H9 (cell line): Measurements from ENCODE around the gene NOS1AP. TPM values are rescaled to one million over a fixed set of nuclear protein-coding genes. Genes with fewer than 3 reads are reported as not detected.

Experiments
- DNase-seq: peaks from one replicate; pipeline ENCODE4 v3.0.0-alpha.2; 2017
- H2AFZ ChIP-seq: one replicate; pipeline ENCODE4 v1.6.1; 2013; ENCODE audit warnings: mild to moderate bottlenecking, low read length, control low read depth, moderate library complexity
- H2AK5ac ChIP-seq: 2 replicates; pipeline ENCODE4 v1.6.1; 2013; ENCODE audit warnings: low read length, control low read depth, mixed read lengths; ENCODE audit not compliant: insufficient read length
- H2BK120ac ChIP-seq: one replicate; pipeline ENCODE4 v1.6.1; 2013; ENCODE audit warnings: low read depth, mild to moderate bottlenecking, low read length, control low read depth, inconsistent platforms; ENCODE audit not compliant: poor library complexity, severe bottlenecking
- H2BK12ac ChIP-seq: 2 replicates; pipeline ENCODE4 v1.6.1; 2013; ENCODE audit warnings: low read length, control low read depth, mixed read lengths, low read depth; ENCODE audit not compliant: insufficient read length
- H2BK15ac ChIP-seq: 2 replicates; pipeline ENCODE4 v1.6.1; 2013; ENCODE audit warnings: low read depth, low read length, control low read depth
- H2BK20ac ChIP-seq: one replicate; pipeline ENCODE4 v1.6.1; 2013; ENCODE audit warnings: low read depth, mild to moderate bottlenecking, low read length, control low read depth, inconsistent platforms; ENCODE audit not compliant: poor library complexity, severe bottlenecking
- H2BK5ac ChIP-seq: 2 replicates; pipeline ENCODE4 v1.6.1; 2013; ENCODE audit warnings: low read length, control low read depth, mixed read lengths; ENCODE audit not compliant: insufficient read length
- H3K14ac ChIP-seq: 2 replicates; pipeline ENCODE4 v1.6.1; 2013; ENCODE audit warnings: low read length, control low read depth; ENCODE audit not compliant: insufficient read depth
- H3K18ac ChIP-seq: 2 replicates; pipeline ENCODE4 v1.6.1; 2013; ENCODE audit warnings: low read depth, mild to moderate bottlenecking, mixed read lengths, low read length, control low read depth; ENCODE audit not compliant: insufficient read length
- H3K23ac ChIP-seq: 2 replicates; pipeline ENCODE4 v1.6.1; 2013; ENCODE audit warnings: low read length, control low read depth, mixed read lengths, low read depth; ENCODE audit not compliant: insufficient read length
- H3K23me2 ChIP-seq: 2 replicates; pipeline ENCODE4 v1.6.1; 2013; ENCODE audit warnings: low read depth, mild to moderate bottlenecking, mixed read lengths, low read length, control low read depth; ENCODE audit not compliant: insufficient read length, poor library complexity, severe bottlenecking
- H3K27ac ChIP-seq: 2 replicates; pipeline ENCODE4 v1.5.1; 2013; ENCODE audit warnings: low read length, control low read depth, mixed read lengths, low read depth; ENCODE audit not compliant: insufficient read length
- H3K27me3 ChIP-seq: 2 replicates; pipeline ENCODE4 v1.6.1; 2013; ENCODE audit warnings: low read length, control low read depth, inconsistent platforms; ENCODE audit not compliant: insufficient read depth
- H3K4ac ChIP-seq: 2 replicates; pipeline ENCODE4 v1.6.1; 2013; ENCODE audit warnings: low read depth, mild to moderate bottlenecking, control low read depth, inconsistent platforms, low read length, moderate library complexity
- H3K4me1 ChIP-seq: 2 replicates; pipeline ENCODE4 v1.6.1; 2013; ENCODE audit warnings: low read length, control low read depth, inconsistent platforms; ENCODE audit not compliant: insufficient read depth
- H3K4me2 ChIP-seq: 2 replicates; pipeline ENCODE4 v1.6.1; 2013; ENCODE audit warnings: low read length, control low read depth, mixed read lengths; ENCODE audit not compliant: insufficient read length, insufficient read depth
- H3K56ac ChIP-seq: 2 replicates; pipeline ENCODE4 v1.6.1; 2013; ENCODE audit warnings: low read depth, mild to moderate bottlenecking, mixed read lengths, low read length, control low read depth; ENCODE audit not compliant: insufficient read length
- H3K79me1 ChIP-seq: 2 replicates; pipeline ENCODE4 v1.6.1; 2013; ENCODE audit warnings: low read depth, mild to moderate bottlenecking, moderate library complexity, low read length, control low read depth, inconsistent platforms; ENCODE audit not compliant: insufficient read depth, poor library complexity, severe bottlenecking
- H3K79me2 ChIP-seq: 2 replicates; pipeline ENCODE4 v1.6.1; 2013; ENCODE audit warnings: low read length, control low read depth, inconsistent platforms; ENCODE audit not compliant: insufficient read depth
- H3K9ac ChIP-seq: 2 replicates; pipeline ENCODE4 v1.6.1; 2013; ENCODE audit warnings: low read length, control low read depth, mixed read lengths; ENCODE audit not compliant: insufficient read length; ENCODE audit errors: extremely low read depth
- H3K9me3 ChIP-seq: one replicate; pipeline ENCODE4 v1.6.1; 2013; ENCODE audit warnings: low read depth, low read length, inconsistent platforms; ENCODE audit not compliant: control insufficient read depth
- H3T11ph ChIP-seq: one replicate; pipeline ENCODE4 v1.6.1; 2013; ENCODE audit warnings: mild to moderate bottlenecking, low read length, control low read depth, inconsistent platforms
- H4K20me1 ChIP-seq: one replicate; pipeline ENCODE4 v1.6.1; 2013; ENCODE audit not compliant: control insufficient read depth, insufficient read length, insufficient read depth
- H4K5ac ChIP-seq: 2 replicates; pipeline ENCODE4 v1.6.1; 2013; ENCODE audit warnings: low read depth, mild to moderate bottlenecking, mixed read lengths, low read length, control low read depth; ENCODE audit not compliant: insufficient read length
- H4K8ac ChIP-seq: replicated peaks from 2 replicates; pipeline ENCODE4 v1.6.1; 2013; ENCODE audit warnings: low read length, control low read depth, mixed read lengths, low read depth; ENCODE audit not compliant: insufficient read length
- H4K91ac ChIP-seq: 2 replicates; pipeline ENCODE4 v1.6.1; 2013; ENCODE audit warnings: low read depth, mild to moderate bottlenecking, moderate library complexity, mixed read lengths, low read length, control low read depth; ENCODE audit not compliant: insufficient read length
- H3K27ac Mint-ChIP-seq, 3 experiments: 2 replicates in 2 of 3; 3 replicates in 1 of 3; pipeline ENCODE4 v1.8.0; 2020 to 2021; ENCODE audit warnings: mixed read lengths in 3 of 3, mild to moderate bottlenecking in 1 of 3, moderate library complexity in 1 of 3
- H3K27me3 Mint-ChIP-seq: 2 replicates; pipeline ENCODE4 v1.8.0; 2021; ENCODE audit warnings: low read depth, mild to moderate bottlenecking, moderate library complexity, mixed read lengths
- H3K36me3 Mint-ChIP-seq, 3 experiments: 2 replicates in 2 of 3; 3 replicates in 1 of 3; pipeline ENCODE4 v1.8.0; 2020 to 2021; ENCODE audit warnings: low read depth in 3 of 3, mixed read lengths in 3 of 3; ENCODE audit not compliant: insufficient read depth in 1 of 3
- H3K4me1 Mint-ChIP-seq, 2 experiments: 2 replicates each; pipeline ENCODE4 v1.8.0; 2020; ENCODE audit warnings: mixed read lengths in 2 of 2
- H3K4me3 Mint-ChIP-seq, 2 experiments: 2 replicates in 1 of 2; 3 replicates in 1 of 2; pipeline ENCODE4 v1.8.0; 2020 to 2021; ENCODE audit warnings: mild to moderate bottlenecking in 2 of 2, mixed read lengths in 2 of 2, moderate library complexity in 1 of 2
- H3K9me3 Mint-ChIP-seq, 2 experiments: 2 replicates in 1 of 2; 3 replicates in 1 of 2; pipeline ENCODE4 v1.8.0; 2020; ENCODE audit warnings: mild to moderate bottlenecking in 2 of 2, mixed read lengths in 2 of 2, moderate library complexity in 1 of 2
- CTCF ChIP-seq: fragments of 200-600 bp; sonication (generic); conservative IDR thresholded peaks from 3 replicates; pipeline ENCODE4 v1.8.0; 2021; ENCODE audit warnings: antibody characterized with exemption, mild to moderate bottlenecking
- WGBS: extraction: QIAGEN DNeasy Blood & Tissue Kit; methylation state at CpG from one replicate; pipeline ENCODE4 v1.1.7; 2013; ENCODE audit warnings: missing lambda C conversion rate, low lambda C conversion rate, mixed read lengths; ENCODE audit not compliant: insufficient read length; ENCODE audit errors: extremely low coverage; 5-methylcytosine and 5-hydroxymethylcytosine counted together
- total RNA-seq: library from RNA; stranded (reverse); gene quantifications from 2 replicates; pipeline ENCODE4 v1.2.1, GENCODE V29; 2021

Gene NOS1AP
- total RNA-seq, 1 experiment from 2014 or later: 8.4 TPM

DNA sequence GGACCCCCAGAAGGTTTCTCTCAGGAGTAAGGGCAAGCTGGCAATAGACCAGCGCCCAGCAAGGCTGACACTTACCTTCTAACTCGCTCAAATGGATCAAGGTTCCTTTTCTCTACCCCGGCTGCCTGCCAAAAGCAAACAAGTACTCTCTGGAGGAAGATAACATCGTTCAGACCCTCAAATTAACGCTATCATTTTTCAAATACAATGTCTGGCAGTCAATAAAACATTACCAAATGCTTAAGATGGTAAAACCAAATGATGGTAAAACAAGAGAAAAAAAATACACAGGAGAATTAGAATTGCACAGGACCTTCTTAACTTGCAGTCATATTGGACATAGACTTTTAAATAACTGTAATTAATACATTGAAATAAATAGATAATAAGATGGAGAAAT lies 159.1 kb downstream of the NOS1AP start:
- Histone ChIP-seq H2BK15ac (no peak overlapping the region; the same call in 1 of the 2 replicates), H4K8ac (no peak overlapping the region), H3K79me1 (no peaks in the 10 kb centered on the region), H2BK5ac (no peak overlapping the region), H2AK5ac (no peak overlapping the region), H3K14ac (no peak overlapping the region), H4K91ac (no peak overlapping the region), H3K4ac (no peak overlapping the region), H2BK12ac (no peak overlapping the region), H3K23me2 (no peaks in the 10 kb centered on the region), H3K79me2 (no peaks in the 10 kb centered on the region; the same call in 1 of the 2 replicates), H3K4me2 (no peak overlapping the region), H2AFZ (no peak overlapping the region), H3T11ph (no peak overlapping the region), H3K23ac (no peak overlapping the region), H3K18ac (no peak overlapping the region), H3K27ac (no peak overlapping the region), H2BK20ac (no peak overlapping the region), H3K4me1 (peaks cover 3% of the 10 kb centered on the region; the same call in 1 of the 2 replicates), H4K5ac (no peak overlapping the region), H3K56ac (no peak overlapping the region), H3K9me3 (no peaks in the 10 kb centered on the region), H3K27me3 (no peaks in the 10 kb centered on the region), H3K9ac (no peak overlapping the region), H2BK120ac (no peak overlapping the region), H4K20me1 (no peaks in the 10 kb centered on the region)
- Mint-ChIP-seq H3K9me3 (no peaks in the 10 kb centered on the region), H3K27me3 (no peaks in the 10 kb centered on the region), H3K36me3 (no peaks in the 10 kb centered on the region), H3K4me1 (peaks cover 50 to 63% of the 10 kb centered on the region in 2 experiments), H3K4me3 (no peak overlapping the region), H3K27ac (no peak overlapping the region; a peak in 1 of 7 replicates)
- DNase-seq: no peak
- WGBS: no CpG with 5 or more reads among the region's 5 CpGs
- TF ChIP-seq CTCF: no peak
